GM19372 (cell line): ENCODE results near the gene MAP6.

Experiments
- ATAC-seq: cut with Tn5 transposase; IDR thresholded peaks from one replicate; pipeline ENCODE4 v1.9.1; 2021; ENCODE audit warnings: mild to moderate bottlenecking, low read depth, moderate library complexity; ENCODE audit not compliant: unreplicated experiment

The MAP6 gene

DNA sequence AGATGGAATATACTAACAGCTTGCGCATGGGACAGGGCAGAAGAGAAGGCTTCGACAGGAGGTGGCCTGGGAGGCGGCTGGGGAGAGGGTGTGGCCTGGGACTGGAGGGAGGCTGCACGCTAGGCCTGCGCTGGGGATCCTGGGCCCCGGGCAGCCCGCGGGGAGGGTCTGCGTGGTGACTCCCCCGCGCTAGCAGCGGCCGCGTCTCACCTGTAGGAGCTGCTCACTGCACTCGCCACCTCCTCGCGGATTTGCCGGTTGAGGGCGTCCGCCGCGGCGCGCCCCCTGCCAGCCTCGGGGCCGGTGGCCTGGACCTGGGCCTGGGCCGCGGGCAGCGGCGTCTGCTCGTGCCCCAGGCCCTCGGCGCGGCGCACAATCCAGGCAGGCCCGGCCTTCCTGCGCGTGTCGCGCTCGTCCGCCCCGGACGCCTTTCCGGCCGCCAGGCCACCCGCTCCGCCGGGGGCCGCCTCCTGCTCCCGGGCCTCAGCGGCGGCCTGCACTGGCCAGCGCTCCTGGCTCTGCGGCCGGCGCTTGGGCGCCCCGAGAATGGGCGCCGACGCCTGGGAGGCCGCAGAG is 1.5 kb downstream of the MAP6 start:
- no peak for ATAC-seq

DNA sequence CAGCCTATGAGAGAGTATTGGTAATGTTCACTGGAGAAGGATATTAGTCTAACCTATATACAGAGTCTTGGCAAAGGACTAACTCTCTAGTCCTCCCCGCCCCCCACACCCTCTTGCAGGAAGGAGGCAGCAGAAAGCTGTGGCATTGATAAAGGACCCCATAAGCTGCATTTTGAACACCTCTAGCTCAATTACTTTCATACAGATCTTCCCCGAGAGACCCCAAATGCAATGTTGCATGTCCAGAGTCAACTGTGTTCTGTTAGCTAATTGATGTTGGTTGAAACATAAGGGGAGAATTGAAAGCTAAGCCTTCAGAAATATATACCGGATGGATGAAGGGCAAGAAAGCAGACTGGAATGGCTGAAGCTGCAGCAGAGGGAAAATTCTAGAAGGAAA is 2.8 kb downstream of the MAP6 start:
- no peak for ATAC-seq

DNA sequence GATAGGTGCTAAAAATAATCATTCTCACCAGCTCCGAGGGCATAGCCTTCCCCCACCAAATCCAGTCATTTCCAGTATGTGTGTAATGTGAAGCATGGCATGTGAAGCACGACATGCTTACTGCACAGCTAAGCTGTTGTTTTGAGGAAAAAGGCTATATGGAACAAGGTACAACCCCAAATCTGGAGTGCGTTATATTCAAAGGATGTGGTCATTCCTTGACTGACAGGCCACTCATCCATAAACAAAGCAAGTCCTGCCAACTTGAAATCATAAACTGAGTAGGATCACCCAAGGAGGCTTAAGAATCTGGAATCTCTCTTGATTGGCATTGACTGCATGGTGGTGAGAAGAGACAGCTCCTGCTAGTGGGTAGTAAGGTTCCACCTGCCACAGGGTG is 3.7 kb downstream of the MAP6 start:
- ATAC-seq = no peak

DNA sequence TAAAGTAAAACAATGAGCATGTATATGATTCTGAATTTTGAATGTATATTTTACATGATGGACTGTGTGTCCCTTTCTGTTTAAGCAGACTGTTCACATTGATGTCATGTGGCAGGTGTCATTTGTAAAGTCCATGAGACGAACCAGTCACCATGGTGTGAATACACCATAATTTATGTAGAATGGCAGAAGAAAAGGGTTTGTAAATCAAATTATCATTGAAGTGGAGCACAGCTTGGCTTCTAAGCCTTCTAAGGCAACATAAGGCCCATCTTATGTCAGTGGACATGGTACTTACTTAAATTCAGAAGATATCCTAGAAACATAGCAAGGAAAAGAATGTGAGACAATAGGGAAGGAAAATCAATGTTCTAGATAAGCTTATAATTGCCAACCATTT is 4.4 kb downstream of the MAP6 start:
- no peak for ATAC-seq

DNA sequence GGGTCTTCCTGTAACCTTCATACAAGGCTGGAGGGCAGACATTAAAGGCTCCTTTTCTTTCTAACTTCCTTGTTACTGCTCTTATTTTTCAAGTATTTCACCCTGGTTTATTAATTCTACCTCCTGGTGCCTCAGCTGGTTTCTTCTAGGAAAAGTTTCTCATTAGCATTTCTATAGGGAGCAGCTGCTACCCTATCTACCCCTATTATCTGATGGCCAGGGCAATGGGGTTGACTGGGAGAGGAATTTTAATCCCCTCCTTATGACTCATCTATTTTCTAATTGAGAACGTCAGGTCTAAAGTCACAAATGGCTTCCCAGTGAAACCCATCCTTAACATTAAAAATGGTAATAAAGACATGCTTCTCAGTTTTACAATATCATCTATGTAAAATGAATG is 5.0 kb downstream of the MAP6 start:
- ATAC-seq = no peak

DNA sequence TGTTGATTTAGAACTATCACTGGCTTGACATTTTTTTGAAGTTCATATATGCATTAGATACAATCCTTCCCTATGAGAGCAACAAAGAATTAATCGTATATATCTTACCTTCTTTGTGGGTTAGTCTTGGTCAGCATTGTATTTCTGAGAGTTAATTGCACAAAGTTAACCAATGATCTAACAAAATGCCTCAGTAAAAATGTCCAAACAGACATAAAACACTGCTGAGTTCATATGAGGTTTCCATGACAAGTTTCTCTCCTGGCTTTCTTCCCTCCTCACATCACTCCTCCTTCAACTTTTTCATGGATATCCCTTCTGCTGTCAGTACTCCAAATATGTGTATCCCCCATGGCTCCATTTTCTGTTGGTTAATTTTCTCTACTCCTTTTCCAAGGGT is 9.0 kb downstream of the MAP6 start:
- no peak for ATAC-seq

DNA sequence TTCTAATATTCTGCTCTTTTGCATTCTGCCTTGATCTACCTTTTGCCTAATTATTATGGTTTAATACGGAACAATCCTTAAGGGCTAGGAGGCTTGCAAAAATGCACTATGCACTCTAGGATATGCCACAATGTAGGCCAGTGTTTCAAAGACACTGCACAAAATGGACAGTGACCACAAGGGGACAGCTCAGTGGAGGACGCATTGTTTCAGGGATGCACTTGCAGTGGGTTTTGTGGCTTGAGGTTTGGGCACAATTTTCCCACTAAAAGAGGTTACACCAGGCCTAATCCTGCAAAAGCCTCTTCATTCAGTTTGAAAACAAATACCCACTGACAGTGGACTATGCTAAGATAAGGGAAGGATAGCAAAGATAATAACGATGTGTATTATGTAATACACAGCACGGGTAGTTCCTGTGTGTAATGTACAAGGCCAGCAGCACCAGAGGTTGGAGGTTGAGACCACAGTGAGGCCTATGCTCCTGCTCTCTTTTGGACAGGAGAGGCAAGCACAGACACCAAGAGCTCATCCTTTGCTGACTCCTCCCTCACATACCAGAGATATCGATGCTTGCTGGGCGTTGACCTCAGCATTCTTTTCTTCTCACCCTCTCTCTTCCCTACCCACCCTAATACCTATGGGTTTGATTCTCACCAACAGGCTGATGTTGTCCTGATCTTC is 12.7 kb downstream of the MAP6 start:
- ATAC-seq = no peak

DNA sequence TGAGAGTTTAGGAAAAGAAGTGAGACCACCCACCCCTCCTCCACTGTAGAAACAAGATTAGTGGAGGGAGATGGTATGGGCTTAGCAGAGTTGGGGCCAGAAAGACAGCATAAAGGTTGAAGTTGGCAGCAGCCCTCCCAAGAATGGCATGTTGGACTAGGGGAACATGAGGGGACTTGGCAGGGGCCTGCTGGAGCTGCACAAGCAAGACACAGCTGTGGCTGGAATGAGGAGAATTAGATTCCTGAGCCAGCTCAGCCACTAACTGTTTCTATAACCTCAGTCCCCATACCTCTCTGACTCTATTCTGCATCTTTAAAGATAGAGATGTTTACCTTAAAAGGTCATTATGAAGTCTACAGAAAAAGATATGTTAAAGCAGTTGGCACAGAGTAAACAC is 13.2 kb downstream of the MAP6 start:
- ATAC-seq = no peak

DNA sequence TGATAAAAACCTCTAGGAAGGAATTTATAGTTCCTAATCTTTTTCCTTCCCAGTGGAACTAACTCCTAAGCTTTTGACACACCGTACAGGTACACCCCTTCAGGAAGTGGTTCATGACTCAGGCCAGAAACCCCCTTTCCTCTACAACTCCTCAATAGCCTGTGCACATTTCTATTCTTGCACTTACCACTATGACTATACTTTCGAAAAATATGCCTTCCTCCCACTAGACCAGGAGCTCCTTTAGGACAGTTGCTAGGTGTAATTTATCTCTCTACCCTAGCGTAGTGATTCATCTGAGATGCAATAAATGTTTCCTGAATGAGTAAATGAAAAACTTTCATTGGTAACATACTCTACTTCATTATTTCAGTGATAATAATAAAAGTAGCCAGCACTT is 14.5 kb downstream of the MAP6 start:
- no peak for ATAC-seq

DNA sequence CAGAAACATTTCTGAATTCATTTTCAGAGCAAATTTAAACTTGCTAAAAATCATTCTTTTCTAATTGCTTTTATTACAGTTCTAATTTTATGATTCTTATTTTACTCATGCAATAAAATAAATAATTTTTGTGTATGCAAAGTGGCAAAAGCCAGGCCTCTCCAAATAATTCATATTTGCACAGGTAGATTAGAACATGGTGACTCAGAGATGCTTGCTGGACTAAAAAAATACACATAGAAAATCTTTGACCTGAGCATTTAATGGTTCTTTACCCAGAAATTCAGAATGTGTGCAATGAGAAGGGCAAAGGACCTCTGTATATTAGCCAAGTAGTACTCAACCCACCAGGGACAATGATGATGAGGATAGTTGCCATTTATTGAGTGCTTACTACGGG is 15.3 kb downstream of the MAP6 start:
- ATAC-seq = no peak

DNA sequence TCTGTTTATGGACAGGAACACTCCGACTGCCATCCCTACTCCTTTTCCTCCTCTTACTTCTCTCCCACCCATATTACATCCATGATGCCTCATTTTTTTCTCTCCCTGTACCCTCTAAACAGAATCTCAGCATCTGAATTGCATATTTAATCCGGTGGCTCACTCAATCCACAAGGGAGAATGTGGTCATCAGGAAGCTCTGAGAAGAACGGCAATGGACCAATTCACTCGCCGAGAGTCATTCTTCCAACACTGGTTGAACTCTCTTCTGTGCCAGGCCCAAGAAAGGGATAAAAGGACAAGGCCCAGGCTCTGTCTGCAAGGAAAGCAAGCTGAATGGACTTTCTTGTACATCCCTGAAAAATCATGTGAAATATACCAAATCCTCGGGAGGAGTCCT is 15.9 kb downstream of the MAP6 start:
- ATAC-seq = no peak

DNA sequence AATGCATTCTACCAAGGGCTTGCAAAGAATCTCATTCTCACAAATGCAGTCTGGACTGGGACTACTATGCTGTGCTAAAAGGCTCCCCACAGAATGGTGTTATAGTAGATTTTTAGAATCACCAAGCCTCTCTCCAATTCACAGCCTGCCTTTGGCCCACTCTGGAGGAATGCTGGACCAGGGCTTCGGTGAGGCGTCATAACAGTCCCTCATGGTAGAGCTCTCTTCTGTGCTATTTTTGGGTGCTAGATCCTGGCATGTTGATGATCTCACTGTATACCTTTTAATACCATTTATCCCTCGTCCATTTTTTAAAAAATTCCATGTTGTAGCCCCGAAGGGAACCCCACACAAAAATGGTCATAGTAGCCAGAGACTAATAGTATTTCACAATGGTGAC is 17.6 kb downstream of the MAP6 start:
- no peak for ATAC-seq

DNA sequence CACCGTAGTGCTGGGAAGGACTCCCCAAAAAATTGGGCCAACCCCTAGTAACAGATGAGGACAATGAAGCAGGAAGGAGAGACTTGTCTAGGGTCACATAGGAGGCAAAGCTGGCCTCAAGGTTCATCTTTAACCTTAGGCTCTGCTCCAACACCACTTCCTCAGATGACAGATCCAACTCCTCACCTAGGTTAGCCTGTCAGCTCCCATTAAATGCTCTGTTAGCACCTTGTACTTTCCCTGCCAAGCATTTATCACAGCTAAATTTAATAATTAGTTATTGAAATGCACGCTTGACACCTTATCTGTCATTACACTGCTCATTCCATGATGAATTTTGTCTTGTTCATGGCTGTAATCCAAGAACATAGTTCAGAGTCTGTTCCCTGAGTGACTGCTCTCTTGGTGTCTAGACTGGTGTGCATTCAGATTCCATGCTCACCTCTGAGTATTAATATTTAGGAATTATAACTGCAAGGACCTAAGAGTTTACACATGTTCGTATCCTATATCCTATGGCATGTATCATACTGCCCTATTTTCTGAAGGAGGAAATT is 18.6 kb downstream of the MAP6 start:
- no peak for ATAC-seq

DNA sequence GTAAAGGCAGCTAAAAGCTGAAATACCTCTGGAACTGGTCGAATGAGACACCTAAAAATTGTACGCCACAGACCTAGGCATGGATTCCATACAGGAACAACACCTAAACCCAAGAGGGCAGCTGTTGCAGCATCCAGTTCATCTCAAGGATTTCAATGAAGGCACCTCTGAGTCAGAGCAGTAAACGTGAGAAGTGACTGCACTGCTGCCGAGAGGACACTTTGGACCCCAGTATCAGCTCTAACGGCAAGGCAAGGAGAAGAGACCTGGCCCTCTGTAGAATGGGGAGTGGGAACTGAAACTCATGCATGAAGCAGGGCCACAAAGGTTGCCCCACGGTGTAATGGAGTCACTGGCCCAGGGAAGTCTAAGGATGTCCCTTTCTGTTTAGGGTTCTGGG is 23.9 kb downstream of the MAP6 start:
- ATAC-seq = no peak

DNA sequence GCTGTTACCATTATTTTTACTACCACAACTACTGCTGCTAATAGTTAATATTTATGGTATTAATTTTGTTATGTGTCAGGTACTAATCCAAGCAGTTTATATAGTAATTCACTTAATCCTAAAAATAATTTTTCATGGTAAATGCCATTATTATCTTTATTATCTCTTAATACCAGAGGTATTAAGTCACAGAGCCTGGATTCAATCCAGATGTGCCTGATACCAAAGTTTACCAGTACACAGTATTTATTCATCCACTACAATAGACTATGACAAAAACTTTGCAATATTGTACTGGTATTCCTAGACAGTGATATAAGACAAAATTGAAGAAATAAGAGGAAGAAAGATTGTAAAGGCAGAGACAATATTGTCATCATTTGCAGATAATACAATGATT is 24.5 kb downstream of the MAP6 start:
- no peak for ATAC-seq

DNA sequence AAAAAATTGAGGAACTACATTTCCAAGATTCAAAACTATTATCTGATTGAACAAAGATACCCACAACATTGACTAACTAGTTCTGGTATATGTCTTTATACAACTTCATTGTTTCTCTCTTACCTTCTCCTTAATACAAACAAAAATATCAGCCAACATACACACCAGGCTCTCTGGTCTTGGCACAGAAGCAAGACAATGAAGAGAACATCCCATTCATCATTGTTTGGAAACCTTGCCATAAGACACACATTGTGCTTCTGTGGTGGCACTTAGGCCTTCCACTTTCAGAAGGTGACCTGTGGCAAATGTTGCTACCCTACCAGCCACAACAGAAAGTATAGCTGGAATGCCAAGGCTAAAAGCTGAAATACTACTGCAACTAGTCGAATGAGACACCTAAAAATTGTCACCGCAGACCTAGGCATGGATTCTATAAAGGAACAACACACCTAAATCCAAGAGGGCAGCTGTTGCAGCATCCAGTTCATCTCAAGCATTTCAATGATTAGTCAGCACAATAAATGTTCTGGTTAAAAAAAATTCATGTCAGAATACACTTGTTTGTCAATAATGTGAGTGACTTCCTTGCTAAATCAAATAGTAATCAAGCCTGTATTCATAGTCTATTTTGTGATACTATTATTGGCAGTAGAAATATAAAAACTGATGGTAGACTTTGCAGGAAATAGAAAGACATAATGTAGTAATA is 26.3 kb downstream of the MAP6 start:
- ATAC-seq = no peak

DNA sequence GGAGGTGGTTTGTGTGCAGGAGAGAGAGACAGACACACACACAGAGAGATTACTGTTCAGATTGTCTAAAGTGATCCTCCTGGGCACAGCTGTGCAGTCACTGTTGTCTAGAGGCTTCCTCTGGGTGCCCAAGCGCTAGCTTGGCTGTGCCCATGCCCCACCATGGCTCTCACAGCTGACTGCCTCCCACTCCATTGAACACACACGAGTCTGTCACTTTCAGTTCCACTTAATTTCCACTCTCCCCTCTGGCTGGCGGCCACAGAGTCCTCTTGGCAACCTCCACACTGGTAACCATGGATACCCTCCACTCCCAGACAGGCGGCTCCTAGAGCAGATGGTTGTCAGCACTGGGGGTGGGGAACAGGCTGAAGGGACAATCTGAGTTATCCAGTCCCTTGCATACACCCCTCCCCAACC is 29.1 kb downstream of the MAP6 start:
- ATAC-seq = no peak

DNA sequence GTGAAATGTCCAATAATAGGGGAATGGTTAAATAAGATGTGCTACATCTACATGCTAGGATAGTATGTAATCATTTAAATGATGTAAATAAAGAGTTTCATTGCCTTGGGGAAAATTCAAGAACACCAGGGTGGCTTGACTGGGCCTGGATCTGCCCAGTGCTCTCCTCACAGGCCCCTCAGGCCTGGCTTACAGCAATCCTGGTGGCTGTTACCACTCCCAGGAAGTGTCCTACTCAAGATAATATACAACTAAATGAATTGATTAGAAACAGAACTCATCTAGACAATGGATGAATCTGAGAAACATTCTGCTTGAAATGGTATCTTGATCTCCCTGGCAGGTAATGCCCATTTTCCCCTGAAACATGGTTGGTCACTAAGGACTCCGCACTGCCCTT is 30.8 kb downstream of the MAP6 start:
- no peak for ATAC-seq

DNA sequence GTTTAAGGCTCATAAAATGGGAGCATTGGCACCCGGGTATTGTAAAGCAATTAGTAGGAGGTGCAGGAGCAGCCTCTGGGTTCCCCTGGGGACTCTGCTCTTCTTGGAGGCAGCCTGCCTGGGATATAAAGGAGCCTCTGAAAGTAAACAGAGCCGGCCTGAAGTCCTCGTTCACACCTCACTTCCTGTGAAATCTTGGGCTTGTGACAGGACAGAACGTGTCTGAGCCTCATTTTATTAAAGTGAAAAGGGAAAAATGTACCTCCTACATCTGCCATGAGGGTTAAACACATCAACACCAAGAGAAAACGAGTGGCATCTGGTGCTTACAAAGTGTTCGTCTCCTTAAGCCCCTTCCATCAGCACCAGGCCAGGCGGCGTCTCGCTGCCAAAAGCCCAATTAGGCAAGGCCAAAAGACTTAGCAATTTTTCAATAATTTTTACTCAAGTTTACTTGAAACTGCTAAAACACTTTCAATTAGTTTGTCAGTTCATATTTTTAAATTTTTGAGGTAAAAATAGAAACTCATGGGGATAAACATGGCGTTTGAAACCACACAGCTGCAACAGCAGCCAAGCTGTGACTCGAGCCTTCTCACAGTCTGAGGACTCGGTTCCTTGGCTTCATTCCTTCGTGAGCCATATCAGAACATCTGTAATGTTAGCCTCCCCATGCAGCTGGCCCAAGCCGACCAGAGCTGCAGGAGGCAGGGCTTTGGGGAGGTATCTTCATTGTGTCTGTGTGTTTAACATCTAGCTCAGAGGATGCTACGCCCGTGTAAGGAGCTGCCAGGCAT is 33.6 kb downstream of the MAP6 start:
- no peak for ATAC-seq

DNA sequence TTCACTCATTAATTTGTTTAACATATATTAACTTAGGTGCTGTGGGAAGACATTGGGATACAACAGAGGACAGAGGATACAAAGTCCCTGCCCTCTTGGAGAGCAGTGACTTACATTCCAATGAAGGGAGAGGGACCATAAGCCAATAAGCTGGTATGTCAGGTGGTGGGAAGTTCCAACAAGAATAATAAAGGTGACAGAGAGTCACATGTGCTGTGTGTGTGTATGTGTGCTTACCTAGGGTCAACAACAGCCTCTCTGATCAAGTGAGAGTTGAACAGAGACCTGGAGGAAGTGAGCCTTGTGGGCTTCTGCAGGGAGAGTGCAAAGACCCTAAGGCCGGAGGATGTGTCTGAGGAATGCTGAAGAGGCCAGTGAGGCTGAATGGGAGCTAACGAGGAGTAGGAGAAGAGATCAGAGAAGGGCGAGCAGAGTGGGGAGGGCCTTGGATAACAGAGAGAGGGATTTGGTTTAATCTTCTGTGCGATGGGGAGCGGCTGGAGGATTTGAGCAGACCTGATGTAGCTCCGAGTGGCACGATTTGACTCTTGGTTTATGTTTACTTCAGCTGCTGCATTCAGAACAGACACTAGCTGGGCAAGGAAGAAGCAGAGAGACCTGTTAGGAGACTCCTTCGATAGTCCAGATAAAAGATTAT is 35.3 kb downstream of the MAP6 start:
- ATAC-seq = no peak

DNA sequence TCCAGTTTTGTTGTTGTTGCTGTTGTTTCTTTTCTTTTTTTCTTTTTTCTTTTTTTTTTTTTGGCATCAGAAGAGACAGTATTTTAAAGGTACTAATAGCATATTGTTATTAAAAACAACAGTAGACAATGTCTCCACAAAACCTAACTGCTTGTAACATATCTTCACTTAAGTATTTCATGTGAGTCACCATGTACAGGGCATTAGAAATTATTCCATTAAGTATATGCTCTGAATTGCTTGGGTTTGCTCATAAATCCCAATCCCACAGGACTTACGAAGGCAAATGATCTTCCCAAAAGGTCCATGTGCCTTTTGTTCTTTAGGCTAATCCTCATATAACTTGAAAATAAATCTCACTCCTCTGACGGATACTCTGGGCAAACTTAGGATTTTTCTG is 35.9 kb downstream of the MAP6 start:
- no peak for ATAC-seq
